HG03432 (cell line): ENCODE data around the gene KLK8.
"Not testable (repeated sequence)": the region's sequence is repeated elsewhere in the genome, so short reads cannot be mapped to it uniquely, and the experiment has no call there.

Experiments used
- ATAC-seq: cut with Tn5 transposase; IDR thresholded peaks from one replicate; pipeline ENCODE4 v1.9.1; 2021; ENCODE audit warnings: mild to moderate bottlenecking, moderate library complexity; ENCODE audit not compliant: unreplicated experiment

KLK8 gene

GRCh38 chr19:50984416-50984815 is 17.0 kb downstream of the KLK8 start:
- ATAC-seq = not testable (repeated sequence)

GRCh38 chr19:50983625-50984292 is 17.6 kb downstream of the KLK8 start, which contains the start of gene KLK7:
TSS of gene KLK7 (minus strand) at chr19:50983917. CDS start at chr19:50982399, 1,518 bp downstream.
- no peak for ATAC-seq

GRCh38 chr19:50982186-50982585 is 19.2 kb downstream of the KLK8 start:
- no peak for ATAC-seq

- ATAC-seq = no peak
Measured at GRCh38 chr19:50981587-50982146, 19.7 kb downstream of the KLK8 start.

GRCh38 chr19:50980208-50980607 is 21.2 kb downstream of the KLK8 start:
- ATAC-seq = no peak

GRCh38 chr19:50979758-50980157 is 21.6 kb downstream of the KLK8 start:
- ATAC-seq = no peak

GRCh38 chr19:50978772-50979390 is 22.5 kb downstream of the KLK8 start:
- ATAC-seq = no peak

- no peak for ATAC-seq
Measured at GRCh38 chr19:50977626-50978025, 23.8 kb downstream of the KLK8 start.

GRCh38 chr19:50975766-50976165 is 25.6 kb downstream of the KLK8 start:
- ATAC-seq = no peak

GRCh38 chr19:50974702-50975556 is 26.5 kb downstream of the KLK8 start:
- no peak for ATAC-seq

- ATAC-seq = no peak
Measured at GRCh38 chr19:50972795-50973376, 28.5 kb downstream of the KLK8 start.

- not testable (repeated sequence) for ATAC-seq
Measured at GRCh38 chr19:50969810-50970209, 31.6 kb downstream of the KLK8 start.

- no peak for ATAC-seq
Measured at GRCh38 chr19:50969413-50969760, 32.0 kb downstream of the KLK8 start, which contains the start of gene KLK6. TSS of gene KLK6 (minus strand) at chr19:50969591. CDS start at chr19:50968104, 1,487 bp downstream.

- no peak for ATAC-seq
Measured at GRCh38 chr19:50968716-50969412, 32.5 kb downstream of the KLK8 start.

GRCh38 chr19:50967929-50968715 is 33.3 kb downstream of the KLK8 start:
- ATAC-seq = no peak

- ATAC-seq = no peak
Measured at GRCh38 chr19:50964266-50964665, 37.1 kb downstream of the KLK8 start.

- ATAC-seq = no peak
Measured at GRCh38 chr19:50963381-50963780, 38.0 kb downstream of the KLK8 start.

GRCh38 chr19:50962245-50962644 is 39.2 kb downstream of the KLK8 start:
- ATAC-seq = no peak

- no peak for ATAC-seq
Measured at GRCh38 chr19:50959731-50960500, 41.5 kb downstream of the KLK8 start.
